Progenitor cell of endocrine pancreas (in vitro differentiated cells): ENCODE results near the gene CCDC97. TPM values are rescaled to one million over a fixed set of nuclear protein-coding genes. Genes with fewer than 3 reads are reported as not detected.

Source experiments
- DNase-seq: peaks from one replicate; pipeline ENCODE4 v3.0.0; 2021; ENCODE audit warnings: low spot score; ENCODE audit not compliant: unreplicated experiment
- H3K27ac Mint-ChIP-seq: 2 replicates; pipeline ENCODE4 v1.8.0; 2021; ENCODE audit warnings: mild to moderate bottlenecking, moderate library complexity, mixed read lengths
- H3K27me3 Mint-ChIP-seq: 2 replicates; pipeline ENCODE4 v1.8.0; 2021; ENCODE audit warnings: mixed read lengths
- H3K36me3 Mint-ChIP-seq: 2 replicates; pipeline ENCODE4 v1.8.0; 2022; ENCODE audit warnings: mixed read lengths; ENCODE audit not compliant: insufficient read depth
- H3K4me1 Mint-ChIP-seq: 2 replicates; pipeline ENCODE4 v1.8.0; 2021; ENCODE audit warnings: low read depth, mixed read lengths
- H3K4me3 Mint-ChIP-seq: 2 replicates; pipeline ENCODE4 v1.8.0; 2021; ENCODE audit warnings: low read depth, mild to moderate bottlenecking, moderate library complexity, mixed read lengths
- H3K9me3 Mint-ChIP-seq: 2 replicates; pipeline ENCODE4 v1.8.0; 2021; ENCODE audit warnings: low read depth, mixed read lengths
- CTCF ChIP-seq: fragments of 200-600 bp; sonication (generic); IDR thresholded peaks from one replicate; pipeline ENCODE4 v1.5.0; 2021; ENCODE audit warnings: antibody characterized with exemption, mild to moderate bottlenecking; ENCODE audit not compliant: unreplicated experiment
- total RNA-seq: library from RNA; stranded (reverse); gene quantifications from 2 replicates; pipeline ENCODE4 v1.2.1, GENCODE V29; 2021

The CCDC97 gene
- total RNA-seq, 1 donor from 2014 or later = 46.5 TPM

- Mint-ChIP-seq H3K27me3 (no peaks in the 10 kb centered on the region), H3K4me3 (peak overlapping the region; percentile 97), H3K9me3 (no peaks in the 10 kb centered on the region), H3K4me1 (peaks cover 20% of the 10 kb centered on the region), H3K36me3 (peaks cover 16% of the 10 kb centered on the region), H3K27ac (peak overlapping the region; percentile 99)
- TF ChIP-seq CTCF = no peak
- DNase-seq = no peak
Observed at GRCh38 chr19:41309180-41310032, 566 bp upstream of the CCDC97 start.

- H3K27me3 Mint-ChIP-seq = no peaks in the 10 kb centered on the region
- H3K27ac Mint-ChIP-seq = peak overlapping the region; percentile 99
Observed at GRCh38 chr19:41311072-41311471, 1.1 kb downstream of the CCDC97 start.

GRCh38 chr19:41311613-41312012, 1.6 kb downstream of the CCDC97 start:
- Mint-ChIP-seq H3K27me3 (no peaks in the 10 kb centered on the region), H3K9me3 (no peaks in the 10 kb centered on the region), H3K4me3 (peak overlapping the region; percentile 14), H3K4me1 (peaks cover 20% of the 10 kb centered on the region), H3K27ac (peak overlapping the region; percentile 10), H3K36me3 (peaks cover 19% of the 10 kb centered on the region)
- no peak for DNase-seq
- no peak for TF ChIP-seq CTCF

More at GRCh38 chr19:41311072-41311471, 1.1 kb downstream of the CCDC97 start:
- no peak for DNase-seq
- peak overlapping the region; percentile 97 for H3K4me3 Mint-ChIP-seq
- TF ChIP-seq CTCF = no peak
- H3K9me3 Mint-ChIP-seq = no peaks in the 10 kb centered on the region
- peaks cover 15% of the 10 kb centered on the region for H3K36me3 Mint-ChIP-seq
- peaks cover 20% of the 10 kb centered on the region for H3K4me1 Mint-ChIP-seq

GRCh38 chr19:41316306-41316920, 6.4 kb downstream of the CCDC97 start:
- H3K4me1 Mint-ChIP-seq = peaks cover 4% of the 10 kb centered on the region
- H3K27ac Mint-ChIP-seq = no peak overlapping the region
- no peak for TF ChIP-seq CTCF
- peaks cover 26% of the 10 kb centered on the region for H3K36me3 Mint-ChIP-seq
- no peak overlapping the region for H3K4me3 Mint-ChIP-seq
- no peaks in the 10 kb centered on the region for H3K27me3 Mint-ChIP-seq
- DNase-seq = no peak
- H3K9me3 Mint-ChIP-seq = no peaks in the 10 kb centered on the region

- DNase-seq = no peak
- Mint-ChIP-seq H3K9me3 (no peaks in the 10 kb centered on the region), H3K27me3 (no peaks in the 10 kb centered on the region), H3K36me3 (peaks cover 22% of the 10 kb centered on the region), H3K4me1 (peaks cover 11% of the 10 kb centered on the region), H3K27ac (no peak overlapping the region), H3K4me3 (no peak overlapping the region)
- TF ChIP-seq CTCF = no peak
Observed at GRCh38 chr19:41318696-41319499, 8.9 kb downstream of the CCDC97 start.
